ENCODE measurements around the gene RLBP1.

RLBP1 gene

GRCh38 chr15:89201465-89202005 is 19.8 kb downstream of the RLBP1 start:
- H3K4me3 ChIP-seq (ENCODE audit: low read depth, low read length): no peak overlapping the region
- TF ChIP-seq, protein P1, sequence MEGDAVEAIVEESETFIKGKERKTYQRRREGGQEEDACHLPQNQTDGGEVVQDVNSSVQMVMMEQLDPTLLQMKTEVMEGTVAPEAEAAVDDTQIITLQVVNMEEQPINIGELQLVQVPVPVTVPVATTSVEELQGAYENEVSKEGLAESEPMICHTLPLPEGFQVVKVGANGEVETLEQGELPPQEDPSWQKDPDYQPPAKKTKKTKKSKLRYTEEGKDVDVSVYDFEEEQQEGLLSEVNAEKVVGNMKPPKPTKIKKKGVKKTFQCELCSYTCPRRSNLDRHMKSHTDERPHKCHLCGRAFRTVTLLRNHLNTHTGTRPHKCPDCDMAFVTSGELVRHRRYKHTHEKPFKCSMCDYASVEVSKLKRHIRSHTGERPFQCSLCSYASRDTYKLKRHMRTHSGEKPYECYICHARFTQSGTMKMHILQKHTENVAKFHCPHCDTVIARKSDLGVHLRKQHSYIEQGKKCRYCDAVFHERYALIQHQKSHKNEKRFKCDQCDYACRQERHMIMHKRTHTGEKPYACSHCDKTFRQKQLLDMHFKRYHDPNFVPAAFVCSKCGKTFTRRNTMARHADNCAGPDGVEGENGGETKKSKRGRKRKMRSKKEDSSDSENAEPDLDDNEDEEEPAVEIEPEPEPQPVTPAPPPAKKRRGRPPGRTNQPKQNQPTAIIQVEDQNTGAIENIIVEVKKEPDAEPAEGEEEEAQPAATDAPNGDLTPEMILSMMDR (IDR thresholded peaks at IDR 0.05; ENCODE audit: low read depth, low read length): no peak
- TF ChIP-seq, protein P2, sequence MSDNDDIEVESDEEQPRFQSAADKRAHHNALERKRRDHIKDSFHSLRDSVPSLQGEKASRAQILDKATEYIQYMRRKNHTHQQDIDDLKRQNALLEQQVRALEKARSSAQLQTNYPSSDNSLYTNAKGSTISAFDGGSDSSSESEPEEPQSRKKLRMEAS (IDR thresholded peaks at IDR 0.05; ENCODE audit: low read depth, low read length): no peak
- TF ChIP-seq MYC (IDR thresholded peaks at IDR 0.05; ENCODE audit: low read depth, low read length): no peak
- no peak for TF ChIP-seq POLR2A (IDR thresholded peaks at IDR 0.05; ENCODE audit: extremely low read depth, insufficient read length)

GRCh38 chr15:89200182-89200581 is 21.2 kb downstream of the RLBP1 start:
- H3K4me3 ChIP-seq (ENCODE audit: low read depth, low read length): no peak overlapping the region
- TF ChIP-seq, protein P1 (IDR thresholded peaks at IDR 0.05; ENCODE audit: low read depth, low read length): no peak
- TF ChIP-seq POLR2A (IDR thresholded peaks at IDR 0.05; ENCODE audit: extremely low read depth, insufficient read length): no peak
- TF ChIP-seq MYC (IDR thresholded peaks at IDR 0.05; ENCODE audit: low read depth, low read length): no peak
- TF ChIP-seq, protein P2 (IDR thresholded peaks at IDR 0.05; ENCODE audit: low read depth, low read length): no peak
- no peak for DNase-seq (ENCODE audit: low read depth)

More at GRCh38 chr15:89201465-89202005, 19.8 kb downstream of the RLBP1 start:
- no peak for DNase-seq (ENCODE audit: low read depth)

GRCh38 chr15:89199746-89200145 is 21.6 kb downstream of the RLBP1 start:
- TF ChIP-seq MYC (IDR thresholded peaks at IDR 0.05; ENCODE audit: low read depth, low read length): no peak
- TF ChIP-seq, protein P1 (IDR thresholded peaks at IDR 0.05; ENCODE audit: low read depth, low read length): no peak
- TF ChIP-seq POLR2A (IDR thresholded peaks at IDR 0.05; ENCODE audit: extremely low read depth, insufficient read length): no peak
- TF ChIP-seq, protein P2 (IDR thresholded peaks at IDR 0.05; ENCODE audit: low read depth, low read length): no peak
- H3K4me3 ChIP-seq (ENCODE audit: low read depth, low read length): no peak overlapping the region
- no peak for DNase-seq (ENCODE audit: low read depth)

- DNase-seq (ENCODE audit: low read depth): no peak
- no peak for TF ChIP-seq MYC (IDR thresholded peaks at IDR 0.05; ENCODE audit: low read depth, low read length)
- no peak overlapping the region for H3K4me3 ChIP-seq (ENCODE audit: low read depth, low read length)
Measured at GRCh38 chr15:89198934-89199333, 22.4 kb downstream of the RLBP1 start.

GRCh38 chr15:89198196-89198595 is 23.2 kb downstream of the RLBP1 start:
- TF ChIP-seq MYC (IDR thresholded peaks at IDR 0.05; ENCODE audit: low read depth, low read length): no peak
- TF ChIP-seq, protein P1 (IDR thresholded peaks at IDR 0.05; ENCODE audit: low read depth, low read length): no peak
- TF ChIP-seq, protein P2 (IDR thresholded peaks at IDR 0.05; ENCODE audit: low read depth, low read length): no peak
- TF ChIP-seq POLR2A (IDR thresholded peaks at IDR 0.05; ENCODE audit: extremely low read depth, insufficient read length): no peak
- H3K4me3 ChIP-seq (ENCODE audit: low read depth, low read length): no peak overlapping the region
- DNase-seq (ENCODE audit: low read depth): no peak

DNA sequence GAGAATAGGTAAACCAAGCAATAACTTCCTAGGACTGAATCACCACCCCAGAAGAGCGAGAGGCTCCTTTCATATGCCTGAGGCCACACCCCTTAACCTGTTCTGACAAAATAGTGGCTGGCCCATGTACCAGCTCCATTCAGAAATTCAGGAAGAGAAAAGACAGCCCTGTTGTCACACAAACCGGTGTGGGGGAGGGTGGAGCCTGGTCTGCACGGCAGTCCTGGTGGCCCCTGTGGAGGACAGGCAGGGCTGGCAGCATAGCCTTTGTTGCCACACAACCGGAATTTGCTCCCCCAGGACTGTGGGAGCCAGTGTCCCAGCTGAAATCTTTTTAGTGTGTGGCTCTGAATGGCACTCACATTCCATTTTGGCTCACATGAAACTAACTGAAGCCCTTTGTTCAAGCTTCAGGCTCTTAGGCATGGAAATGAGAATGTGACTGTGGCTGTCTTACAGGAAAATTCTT is 23.8 kb downstream of the RLBP1 start:
- TF ChIP-seq POLR2A (IDR thresholded peaks at IDR 0.05; ENCODE audit: extremely low read depth, insufficient read length): no peak
- TF ChIP-seq, protein P1 (IDR thresholded peaks at IDR 0.05; ENCODE audit: low read depth, low read length): no peak
- no peak for TF ChIP-seq MYC (IDR thresholded peaks at IDR 0.05; ENCODE audit: low read depth, low read length)
- TF ChIP-seq, protein P2 (IDR thresholded peaks at IDR 0.05; ENCODE audit: low read depth, low read length): no peak
- no peak overlapping the region for H3K4me3 ChIP-seq (ENCODE audit: low read depth, low read length)
- DNase-seq (ENCODE audit: low read depth): peak; percentile 25
